ENCODE data around the gene RAB6B. TPM values are rescaled to one million over a fixed set of nuclear protein-coding genes. Genes with fewer than 3 reads are reported as not detected.

Gene RAB6B
- total RNA-seq, 1 donor, result 0.36 TPM

DNA sequence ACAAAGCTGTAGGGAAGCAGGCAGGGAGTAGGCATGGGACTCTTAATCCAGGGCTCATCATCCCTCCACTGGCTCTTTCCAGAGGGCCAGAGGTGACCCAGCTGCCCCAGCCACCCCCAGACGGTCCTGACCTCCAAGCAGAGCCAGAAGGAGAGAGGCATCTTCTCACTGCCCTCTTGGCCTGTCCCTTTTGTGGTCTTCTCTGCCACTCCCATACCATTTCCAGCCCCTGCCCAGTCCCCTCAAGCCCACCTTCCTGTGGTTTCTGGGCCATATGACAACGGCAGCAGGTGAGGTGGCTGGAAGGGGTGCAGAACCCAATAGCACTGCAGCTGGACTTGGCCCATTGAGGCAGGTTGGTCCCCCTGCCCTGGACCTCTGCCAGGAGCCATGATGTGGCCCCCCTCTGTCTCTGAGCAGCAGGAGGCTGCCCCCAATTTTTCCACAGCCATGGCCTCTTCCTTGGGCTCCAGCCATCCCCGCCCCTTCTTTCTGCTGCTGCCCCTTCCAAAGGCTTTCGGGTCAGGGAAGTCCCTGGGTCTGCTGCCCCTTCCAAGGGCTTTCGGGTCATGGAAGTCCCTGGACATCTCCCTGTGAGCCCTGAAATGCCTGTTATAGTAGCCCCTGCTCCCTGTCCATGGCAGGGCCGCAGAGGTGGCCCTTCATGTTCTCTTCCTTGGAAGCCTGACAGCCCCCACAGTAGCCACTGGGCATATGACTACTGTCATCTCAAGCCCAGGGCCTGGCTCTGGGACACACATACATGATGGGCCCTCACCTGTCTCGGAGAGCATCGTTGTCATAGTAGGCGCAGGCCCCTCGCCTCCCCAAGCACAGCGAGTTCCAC is 39.5 kb upstream of the RAB6B start:
- no peak for DNase-seq (ENCODE audit: low read depth)
- no peak for TF ChIP-seq CTCF (IDR thresholded peaks at IDR 0.05; ENCODE audit: insufficient read depth, low read length)
- no peak overlapping the region for H3K4me3 ChIP-seq (ENCODE audit: low read depth, low read length)

GRCh38 chr3:133934073-133934970 is 38.6 kb upstream of the RAB6B start:
- H3K4me3 ChIP-seq (ENCODE audit: low read depth, low read length), result no peak overlapping the region
- no peak for DNase-seq (ENCODE audit: low read depth)
- no peak for TF ChIP-seq CTCF (IDR thresholded peaks at IDR 0.05; ENCODE audit: insufficient read depth, low read length)

- TF ChIP-seq CTCF (IDR thresholded peaks at IDR 0.05; ENCODE audit: insufficient read depth, low read length), result no peak
- no peak for DNase-seq (ENCODE audit: low read depth)
- H3K4me3 ChIP-seq (ENCODE audit: low read depth, low read length), result no peak overlapping the region
Measured at GRCh38 chr3:133933097-133934024, 37.7 kb upstream of the RAB6B start.

DNA sequence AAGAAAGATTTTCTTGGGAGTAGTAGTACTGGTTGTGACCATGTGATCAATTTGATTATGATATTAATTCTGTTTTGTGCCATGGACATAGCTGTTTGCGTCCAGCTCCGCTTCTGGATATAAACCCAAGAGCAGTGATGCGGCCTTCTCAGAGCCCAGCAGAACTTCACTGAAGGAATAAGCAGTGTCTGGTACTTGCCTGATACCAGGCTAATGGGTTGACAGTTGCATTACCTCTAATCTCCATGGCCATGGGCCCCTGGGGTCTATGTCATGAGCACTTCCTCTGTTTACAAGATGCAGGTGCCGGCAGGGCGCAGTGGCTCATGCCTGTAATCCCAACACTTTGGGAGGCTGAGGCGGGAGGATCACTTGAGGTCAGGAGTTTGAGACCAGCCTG is 36.3 kb upstream of the RAB6B start:
- no peak overlapping the region for H3K4me3 ChIP-seq (ENCODE audit: low read depth, low read length)
- no peak for TF ChIP-seq CTCF (IDR thresholded peaks at IDR 0.05; ENCODE audit: insufficient read depth, low read length)
- no peak for DNase-seq (ENCODE audit: low read depth)

DNA sequence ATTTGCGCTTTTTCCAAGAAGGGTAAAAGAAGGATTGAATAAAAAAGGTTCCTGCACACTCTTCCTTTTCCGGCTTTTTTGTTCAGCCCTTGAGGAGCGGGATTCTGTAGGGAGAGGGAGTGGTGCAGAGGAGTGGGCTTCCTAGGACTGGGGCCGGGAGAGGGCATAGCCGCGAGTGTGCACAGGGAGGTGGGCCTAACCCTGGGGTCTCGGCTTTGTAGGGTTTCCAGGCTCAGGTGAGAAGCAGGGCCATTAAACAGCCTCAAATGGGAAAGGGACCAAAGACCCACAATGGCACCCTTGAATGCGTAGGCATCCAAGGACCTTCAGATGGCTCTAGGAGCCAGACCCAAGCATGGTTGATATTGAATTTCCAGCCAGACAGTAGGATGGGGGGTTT is 35.4 kb upstream of the RAB6B start:
- TF ChIP-seq CTCF (IDR thresholded peaks at IDR 0.05; ENCODE audit: insufficient read depth, low read length), result no peak
- no peak for DNase-seq (ENCODE audit: low read depth)

GRCh38 chr3:133930341-133930933 is 34.8 kb upstream of the RAB6B start:
- no peak overlapping the region for H3K4me3 ChIP-seq (ENCODE audit: low read depth, low read length)
- DNase-seq (ENCODE audit: low read depth), result peak; percentile 88
- peak; percentile 76 for TF ChIP-seq CTCF (IDR thresholded peaks at IDR 0.05; ENCODE audit: insufficient read depth, low read length)

More for the DNA sequence above, 35.4 kb upstream of the RAB6B start:
- no peak overlapping the region for H3K4me3 ChIP-seq (ENCODE audit: low read depth, low read length)
